ENCODE measurements around the gene CTSK. TPM values are rescaled to one million over a fixed set of nuclear protein-coding genes. Genes with fewer than 3 reads are reported as not detected.

CTSK gene
- polyA plus RNA-seq, 1 experiment: 70.7 TPM

Small RNAs within 50 kb of the gene (small RNA-seq; reads per million reads assigned to genes)
- gene RNU6-1309P (ENCODE audit: insufficient read length, low read depth, low replicate concordance): not detected

Other genes with a start within 250 kb of the CTSK start
- gene MCL1, start 228.7 kb downstream of the CTSK start, polyA plus RNA-seq (2011; rRNA removed): 45.4 and 80.5 TPM in 2 replicates
- 35.8 and 47.2 TPM in 2 replicates for gene ENSA, start 178.6 kb downstream of the CTSK start, polyA plus RNA-seq (2011; rRNA removed)
- gene GOLPH3L, start 111.1 kb downstream of the CTSK start, polyA plus RNA-seq (2011; rRNA removed): 14.6 and 30.9 TPM in 2 replicates
- gene HORMAD1, start 87.4 kb downstream of the CTSK start, polyA plus RNA-seq (2011; rRNA removed): 0.07 and 0.10 TPM in 2 replicates
- gene CTSS, start 42.5 kb downstream of the CTSK start, polyA plus RNA-seq (2011; rRNA removed): 1.1 and 1.5 TPM in 2 replicates
- gene ARNT, start 68.3 kb upstream of the CTSK start, polyA plus RNA-seq (2011; rRNA removed): 31.4 and 38.8 TPM in 2 replicates
- not detected in 2 replicates for gene CTXND2, start 78.9 kb upstream of the CTSK start, polyA plus RNA-seq (2011; rRNA removed)
- gene SETDB1, start 118.1 kb upstream of the CTSK start, polyA plus RNA-seq (2011; rRNA removed): 26.2 and 30.7 TPM in 2 replicates
- gene CERS2, start 166.6 kb upstream of the CTSK start, polyA plus RNA-seq (2011; rRNA removed): 202 and 239 TPM in 2 replicates
- gene ANXA9, start 174.0 kb upstream of the CTSK start, polyA plus RNA-seq (2011; rRNA removed): 0.07 and 0.21 TPM in 2 replicates
- 9.7 and 13.0 TPM in 2 replicates for gene MINDY1, start 198.6 kb upstream of the CTSK start, polyA plus RNA-seq (2011; rRNA removed)
- gene PRUNE1, start 200.2 kb upstream of the CTSK start, polyA plus RNA-seq (2011; rRNA removed): 16.2 and 17.0 TPM in 2 replicates
- gene BNIPL, start 228.3 kb upstream of the CTSK start, polyA plus RNA-seq (2011; rRNA removed): 0.18 and 0.31 TPM in 2 replicates
- gene C1orf56, start 239.5 kb upstream of the CTSK start, polyA plus RNA-seq (2011; rRNA removed): 1.6 and 2.0 TPM in 2 replicates